ENCODE measurements around the gene SOD2.

- TF ChIP-seq POLR2AphosphoS5 (IDR thresholded peaks at IDR 0.05; ENCODE audit: low read depth) (no peak), CTCF (IDR thresholded peaks at IDR 0.05; ENCODE audit: insufficient read depth, low read length) (no peak), REST (IDR thresholded peaks at IDR 0.05; ENCODE audit: insufficient replicate concordance, low read depth) (no peak), GABPA (IDR thresholded peaks at IDR 0.05; ENCODE audit: low read depth) (no peak), SPI1 (IDR thresholded peaks at IDR 0.05; ENCODE audit: borderline replicate concordance, low read depth) (no peak)
Observed at GRCh38 chr6:159715605-159716004, 22.6 kb upstream of the SOD2 start.
